ENCODE results near the gene MYO1G. TPM values are rescaled to one million over a fixed set of nuclear protein-coding genes. Genes with fewer than 3 reads are reported as not detected.

The MYO1G gene
- total RNA-seq, 4 donors from 2014 or later = 1.1 to 3.0 (median 2.2) TPM

DNA sequence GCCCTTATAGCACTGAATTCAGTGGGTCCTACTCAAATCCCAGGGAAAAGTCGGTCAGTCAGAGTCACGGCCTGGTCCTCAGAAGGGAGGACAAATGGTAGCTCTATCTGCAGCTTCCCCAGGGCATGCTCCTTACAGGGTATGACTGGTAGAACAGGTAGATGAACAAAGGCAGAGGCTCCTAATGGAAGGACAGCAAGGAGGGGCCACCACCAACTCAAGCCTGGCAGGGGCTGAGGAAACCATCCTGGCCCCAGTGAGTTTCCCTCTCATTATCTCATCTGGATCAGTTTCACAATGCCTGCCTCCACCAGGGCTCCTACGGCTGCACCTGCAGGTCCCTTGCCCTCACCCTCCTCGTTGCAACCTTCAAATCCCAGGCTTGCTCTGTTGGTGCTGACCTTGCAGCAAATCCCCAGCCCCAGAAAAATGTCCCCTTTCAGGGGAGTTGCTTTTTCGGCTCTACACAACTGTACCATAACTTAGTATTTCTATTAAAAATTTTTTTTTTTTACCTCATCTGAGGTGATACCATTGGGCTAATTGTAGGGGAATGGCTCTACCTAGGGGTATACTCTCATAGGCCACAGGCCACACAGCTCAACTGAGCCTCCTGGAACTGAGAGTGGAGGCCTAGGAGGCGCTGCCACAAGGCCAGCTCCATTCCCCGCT lies 2.4 kb upstream of the MYO1G start:
- no peak for TF ChIP-seq POLR2A (IDR thresholded peaks at IDR 0.05)
- no peak for TF ChIP-seq CTCF (IDR thresholded peaks at IDR 0.05)
- H3K4me3 ChIP-seq (ENCODE audit: low read depth, poor library complexity, severe bottlenecking) = no peak overlapping the region
- intact Hi-C loops (cut with DNase I; ENCODE audit: low total_unique reads) = no loop called here
- 72 to 74% methylated on average over 7 of the region's 7 CpGs for WGBS, 2 donors
- no peak for DNase-seq (ENCODE audit: low spot score in 2 of 2)

GRCh38 chr7:44980393-44981034 lies 1.7 kb upstream of the MYO1G start:
- intact Hi-C loops (cut with DNase I; ENCODE audit: low total_unique reads) = no loop called here
- DNase-seq (ENCODE audit: low spot score in 2 of 2) = peak in 1 of 2 donors; percentile 46

DNA sequence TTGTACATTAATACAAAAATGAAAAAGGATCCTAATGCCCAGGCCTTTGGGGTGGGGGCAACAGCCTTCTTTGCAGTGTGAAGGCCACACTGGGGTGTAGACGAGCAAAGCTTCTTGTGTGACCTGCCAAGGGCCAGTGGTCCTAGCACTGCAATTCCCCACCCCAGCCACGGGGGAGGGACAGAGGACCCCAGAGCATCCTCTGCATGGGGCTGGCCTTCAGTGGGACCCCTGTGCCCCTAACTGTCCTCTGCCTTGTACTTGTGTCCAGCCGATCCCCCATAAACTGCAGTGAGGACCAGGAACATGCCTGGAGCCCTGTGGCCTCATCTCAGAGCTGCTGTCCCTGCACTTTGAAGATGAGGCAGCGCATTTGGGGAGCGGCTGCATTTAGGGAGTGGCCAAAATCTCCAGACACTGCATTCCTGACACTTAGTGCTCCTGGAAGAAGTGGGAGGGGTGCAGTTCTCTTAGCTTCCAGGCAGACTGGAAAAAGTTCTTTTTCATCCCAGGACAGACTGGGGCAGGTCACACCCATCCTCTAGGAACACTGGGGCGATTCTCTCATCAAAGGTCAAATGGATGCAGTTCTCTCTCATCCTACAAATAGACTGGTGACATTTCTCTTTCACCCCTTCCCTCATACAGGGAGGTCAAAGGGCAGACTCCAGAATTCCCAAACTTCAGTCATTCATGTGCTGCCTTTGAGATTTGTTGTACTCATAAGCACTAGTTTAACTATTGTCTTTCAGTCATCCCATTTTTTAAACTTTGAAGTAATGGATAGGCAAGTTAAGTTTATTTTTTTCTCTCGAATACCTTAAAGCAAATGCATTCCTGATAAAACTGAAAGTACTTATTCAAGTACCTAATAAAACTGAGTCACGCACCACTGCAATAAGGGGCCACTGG lies 922 bp upstream of the MYO1G start:
- intact Hi-C loops (cut with DNase I; ENCODE audit: low total_unique reads) = no loop called here
- TF ChIP-seq POLR2A (IDR thresholded peaks at IDR 0.05) (no peak), CTCF (IDR thresholded peaks at IDR 0.05) (no peak)
- no peak for DNase-seq (ENCODE audit: low spot score in 2 of 2)
- WGBS, 2 donors = 47 to 48% methylated on average over 5 to 8 of the region's 8 CpGs
- no peak overlapping the region for H3K4me3 ChIP-seq (ENCODE audit: low read depth, poor library complexity, severe bottlenecking)

More at GRCh38 chr7:44980393-44981034, 1.7 kb upstream of the MYO1G start:
- 29 to 31% methylated on average over 8 of the region's 8 CpGs for WGBS, 2 donors
- no peak overlapping the region for H3K4me3 ChIP-seq (ENCODE audit: low read depth, poor library complexity, severe bottlenecking)
- TF ChIP-seq CTCF (IDR thresholded peaks at IDR 0.05) (no peak), POLR2A (IDR thresholded peaks at IDR 0.05) (no peak)

- H3K4me3 ChIP-seq (ENCODE audit: low read depth, poor library complexity, severe bottlenecking) = no peak overlapping the region
- intact Hi-C loops (cut with DNase I; ENCODE audit: low total_unique reads) = no loop called here
- no peak for DNase-seq (ENCODE audit: low spot score in 2 of 2)
- WGBS, 2 donors = 51 to 78% methylated on average over 6 of the region's 6 CpGs
- no peak for TF ChIP-seq POLR2A (IDR thresholded peaks at IDR 0.05)
- TF ChIP-seq CTCF (IDR thresholded peaks at IDR 0.05) = no peak
Observed at GRCh38 chr7:44977959-44978335, 868 bp downstream of the MYO1G start.

GRCh38 chr7:44977304-44977958 lies 1.4 kb downstream of the MYO1G start:
- 49 to 60% methylated on average over 8 of the region's 8 CpGs for WGBS, 2 donors
- TF ChIP-seq CTCF (IDR thresholded peaks at IDR 0.05) (no peak), POLR2A (IDR thresholded peaks at IDR 0.05) (no peak)
- H3K4me3 ChIP-seq (ENCODE audit: low read depth, poor library complexity, severe bottlenecking) = no peak overlapping the region
- DNase-seq (ENCODE audit: low spot score in 2 of 2) = no peak
- intact Hi-C loops (cut with DNase I; ENCODE audit: low total_unique reads) = no loop called here
